K562 (cell line): Measurements from ENCODE around the gene XRCC5. TPM values are rescaled to one million over a fixed set of nuclear protein-coding genes. Genes with fewer than 3 reads are reported as not detected.

Experiments used
- ARID2 ChIP-seq: fragments of 450-650 bp; IDR thresholded peaks from 2 replicates; pipeline ENCODE4 v1.6.1; 2017; ENCODE audit warnings: antibody characterized with exemption, mild to moderate bottlenecking
- CHCHD3 ChIP-seq: fragments of 250-450 bp; sonication (Bioruptor Pico); IDR thresholded peaks from 2 replicates; pipeline ENCODE4 v2.1.2; 2022; ENCODE audit warnings: mild to moderate bottlenecking
- CHD4 ChIP-seq: fragments of 200-600 bp; sonication (generic); IDR thresholded peaks from 3 replicates; pipeline ENCODE4 v1.6.1; 2012; ENCODE audit warnings: low read depth, mild to moderate bottlenecking, mixed read lengths, low read length, inconsistent platforms; ENCODE audit not compliant: insufficient read depth, insufficient replicate concordance, poor library complexity, severe bottlenecking
- ELF1 ChIP-seq: fragments of 200-800 bp; sonication (Bioruptor generic); IDR thresholded peaks from 2 replicates; pipeline ENCODE4 v1.6.1; 2016; ENCODE audit warnings: missing genetic modification characterization, missing compliant biosample characterization
- GATAD2B ChIP-seq: fragments of 450-650 bp; IDR thresholded peaks from 2 replicates; pipeline ENCODE4 v1.6.1; 2017; ENCODE audit warnings: mild to moderate bottlenecking, borderline replicate concordance
- JUNB ChIP-seq: fragments of 450-650 bp; formaldehyde crosslinking; conservative IDR thresholded peaks from 2 replicates; pipeline ENCODE4 v1.4.0; 2020; ENCODE audit warnings: mild to moderate bottlenecking
- MAFF ChIP-seq: IDR thresholded peaks from 2 replicates; pipeline ENCODE4 v1.6.1; 2012; ENCODE audit warnings: low read length, improper control_type of control experiment
- MCM5 ChIP-seq: fragments of 450-650 bp; IDR thresholded peaks from 2 replicates; pipeline ENCODE4 v1.6.1; 2016; ENCODE audit warnings: low read depth
- PHF21A ChIP-seq: fragments of 450-650 bp; IDR thresholded peaks from 2 replicates; pipeline ENCODE4 v1.6.1; 2017; ENCODE audit warnings: low read depth, borderline replicate concordance
- RBFOX2 ChIP-seq: fragments of 200-400 bp; formaldehyde crosslinking; IDR thresholded peaks from 2 replicates; pipeline ENCODE4 v1.6.1; 2017; ENCODE audit warnings: low read depth, mild to moderate bottlenecking, low read length, moderate library complexity
- ZC3H11A ChIP-seq: IDR thresholded peaks from 2 replicates; pipeline ENCODE4 v1.6.1; 2012; ENCODE audit warnings: low read depth, low read length, improper control_type of control experiment
- ZFX ChIP-seq: sonication (generic); formaldehyde crosslinking; IDR thresholded peaks from 2 replicates; pipeline ENCODE4 v1.8.0; 2022; ENCODE audit warnings: mild to moderate bottlenecking, missing genetic modification reagents, moderate library complexity
- ZNF12 ChIP-seq: sonication (generic); formaldehyde crosslinking; IDR thresholded peaks from 2 replicates; pipeline ENCODE4 v1.4.0; 2020; ENCODE audit warnings: mild to moderate bottlenecking, missing genetic modification reagents
- ZNF668 ChIP-seq: fragments of 250-450 bp; sonication (Bioruptor Pico); IDR thresholded peaks from 2 replicates; pipeline ENCODE4 v1.8.0; 2022; ENCODE audit warnings: mild to moderate bottlenecking, inconsistent platforms
- polyA plus RNA-seq, 8 experiments: library from polyadenylated mRNA; depleted of rRNA in 4 of 8; stranded (reverse) in 5 of 8; unstranded in 3 of 8; fragments of >200 nt; fragmentation: Nextera tagmentation in 2 of 8; fragmentation: Illumina TruSeq in 1 of 8; extraction: Ambion mirVana in 2 of 8; extraction: Trizol in 1 of 8; gene quantifications; 2 replicates each; pipeline versions ENCODE4 v1.2.1 to v1.2.3, GENCODE V29; 2011 to 2014; ENCODE audit warnings: inconsistent platforms in 1 of 8, missing spikeins in 1 of 8
- total RNA-seq, 7 experiments: library from RNA; depleted of rRNA in 6 of 7; stranded (reverse); fragments of >200 nt in 6 of 7; fragmentation: Illumina TruSeq in 2 of 7; extraction: Trizol in 2 of 7; gene quantifications; 2 replicates each; pipeline versions ENCODE4 v1.2.1 to v1.2.3, GENCODE V29; 2011 to 2021; ENCODE audit warnings: low replicate concordance in 1 of 7
- TF ChIP-seq, protein P1 (sequence below): fragments of 200-600 bp; sonication (generic); IDR thresholded peaks from one replicate; pipeline ENCODE4 v1.6.1; 2012; ENCODE audit warnings: mild to moderate bottlenecking, low read depth, low read length, inconsistent platforms
- TF ChIP-seq, protein P2 (sequence below): fragments of 450-650 bp; IDR thresholded peaks from 2 replicates; pipeline ENCODE4 v1.6.1; 2016; ENCODE audit warnings: low read depth, mild to moderate bottlenecking, moderate library complexity
- TF ChIP-seq, protein P3 (sequence below): IDR thresholded peaks from 2 replicates; pipeline ENCODE4 v1.6.1; 2011; ENCODE audit not compliant: insufficient read length; ENCODE audit errors: extremely low read depth

Gene XRCC5
- total and polyA plus RNA-seq, 9 of the 15 experiments (the other 6 are each of a cell fraction or from before 2014, with no cell fraction given), result 168 to 551 (median 297) TPM

DNA sequence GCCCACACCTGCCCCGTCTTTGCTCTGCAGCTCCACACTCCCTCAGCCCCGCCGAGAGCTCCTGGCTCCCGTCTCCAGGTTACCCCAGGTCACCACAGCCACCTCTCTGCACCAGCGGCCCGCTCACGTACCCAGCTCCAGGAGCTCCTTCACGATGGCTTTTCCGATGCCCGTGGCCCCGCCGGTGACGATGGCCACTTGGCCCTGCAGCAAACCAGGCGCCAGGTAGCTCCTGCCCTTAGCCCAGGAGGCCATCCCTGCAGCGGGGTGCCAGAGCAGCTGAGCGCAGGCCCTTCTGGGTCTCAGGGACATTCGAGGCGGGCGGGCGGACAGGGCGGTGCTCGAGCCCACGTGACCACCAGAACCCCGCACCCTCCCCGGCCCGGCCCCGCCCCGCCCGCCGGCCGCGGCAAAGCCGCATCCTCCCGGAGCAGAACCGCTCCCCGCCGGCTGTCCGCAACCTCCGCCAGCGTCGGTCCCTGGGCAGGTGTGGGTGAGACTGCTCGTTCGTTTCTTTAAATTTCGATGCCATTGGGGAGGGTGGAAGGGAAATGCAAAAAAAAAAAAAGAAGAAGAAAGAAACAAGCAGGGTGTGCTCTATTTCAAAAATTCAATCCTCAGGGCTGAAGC is 27.5 kb upstream of the XRCC5 start, which contains the start of the genes PECR and TMEM169 (continued):
- TF ChIP-seq, protein P1, sequence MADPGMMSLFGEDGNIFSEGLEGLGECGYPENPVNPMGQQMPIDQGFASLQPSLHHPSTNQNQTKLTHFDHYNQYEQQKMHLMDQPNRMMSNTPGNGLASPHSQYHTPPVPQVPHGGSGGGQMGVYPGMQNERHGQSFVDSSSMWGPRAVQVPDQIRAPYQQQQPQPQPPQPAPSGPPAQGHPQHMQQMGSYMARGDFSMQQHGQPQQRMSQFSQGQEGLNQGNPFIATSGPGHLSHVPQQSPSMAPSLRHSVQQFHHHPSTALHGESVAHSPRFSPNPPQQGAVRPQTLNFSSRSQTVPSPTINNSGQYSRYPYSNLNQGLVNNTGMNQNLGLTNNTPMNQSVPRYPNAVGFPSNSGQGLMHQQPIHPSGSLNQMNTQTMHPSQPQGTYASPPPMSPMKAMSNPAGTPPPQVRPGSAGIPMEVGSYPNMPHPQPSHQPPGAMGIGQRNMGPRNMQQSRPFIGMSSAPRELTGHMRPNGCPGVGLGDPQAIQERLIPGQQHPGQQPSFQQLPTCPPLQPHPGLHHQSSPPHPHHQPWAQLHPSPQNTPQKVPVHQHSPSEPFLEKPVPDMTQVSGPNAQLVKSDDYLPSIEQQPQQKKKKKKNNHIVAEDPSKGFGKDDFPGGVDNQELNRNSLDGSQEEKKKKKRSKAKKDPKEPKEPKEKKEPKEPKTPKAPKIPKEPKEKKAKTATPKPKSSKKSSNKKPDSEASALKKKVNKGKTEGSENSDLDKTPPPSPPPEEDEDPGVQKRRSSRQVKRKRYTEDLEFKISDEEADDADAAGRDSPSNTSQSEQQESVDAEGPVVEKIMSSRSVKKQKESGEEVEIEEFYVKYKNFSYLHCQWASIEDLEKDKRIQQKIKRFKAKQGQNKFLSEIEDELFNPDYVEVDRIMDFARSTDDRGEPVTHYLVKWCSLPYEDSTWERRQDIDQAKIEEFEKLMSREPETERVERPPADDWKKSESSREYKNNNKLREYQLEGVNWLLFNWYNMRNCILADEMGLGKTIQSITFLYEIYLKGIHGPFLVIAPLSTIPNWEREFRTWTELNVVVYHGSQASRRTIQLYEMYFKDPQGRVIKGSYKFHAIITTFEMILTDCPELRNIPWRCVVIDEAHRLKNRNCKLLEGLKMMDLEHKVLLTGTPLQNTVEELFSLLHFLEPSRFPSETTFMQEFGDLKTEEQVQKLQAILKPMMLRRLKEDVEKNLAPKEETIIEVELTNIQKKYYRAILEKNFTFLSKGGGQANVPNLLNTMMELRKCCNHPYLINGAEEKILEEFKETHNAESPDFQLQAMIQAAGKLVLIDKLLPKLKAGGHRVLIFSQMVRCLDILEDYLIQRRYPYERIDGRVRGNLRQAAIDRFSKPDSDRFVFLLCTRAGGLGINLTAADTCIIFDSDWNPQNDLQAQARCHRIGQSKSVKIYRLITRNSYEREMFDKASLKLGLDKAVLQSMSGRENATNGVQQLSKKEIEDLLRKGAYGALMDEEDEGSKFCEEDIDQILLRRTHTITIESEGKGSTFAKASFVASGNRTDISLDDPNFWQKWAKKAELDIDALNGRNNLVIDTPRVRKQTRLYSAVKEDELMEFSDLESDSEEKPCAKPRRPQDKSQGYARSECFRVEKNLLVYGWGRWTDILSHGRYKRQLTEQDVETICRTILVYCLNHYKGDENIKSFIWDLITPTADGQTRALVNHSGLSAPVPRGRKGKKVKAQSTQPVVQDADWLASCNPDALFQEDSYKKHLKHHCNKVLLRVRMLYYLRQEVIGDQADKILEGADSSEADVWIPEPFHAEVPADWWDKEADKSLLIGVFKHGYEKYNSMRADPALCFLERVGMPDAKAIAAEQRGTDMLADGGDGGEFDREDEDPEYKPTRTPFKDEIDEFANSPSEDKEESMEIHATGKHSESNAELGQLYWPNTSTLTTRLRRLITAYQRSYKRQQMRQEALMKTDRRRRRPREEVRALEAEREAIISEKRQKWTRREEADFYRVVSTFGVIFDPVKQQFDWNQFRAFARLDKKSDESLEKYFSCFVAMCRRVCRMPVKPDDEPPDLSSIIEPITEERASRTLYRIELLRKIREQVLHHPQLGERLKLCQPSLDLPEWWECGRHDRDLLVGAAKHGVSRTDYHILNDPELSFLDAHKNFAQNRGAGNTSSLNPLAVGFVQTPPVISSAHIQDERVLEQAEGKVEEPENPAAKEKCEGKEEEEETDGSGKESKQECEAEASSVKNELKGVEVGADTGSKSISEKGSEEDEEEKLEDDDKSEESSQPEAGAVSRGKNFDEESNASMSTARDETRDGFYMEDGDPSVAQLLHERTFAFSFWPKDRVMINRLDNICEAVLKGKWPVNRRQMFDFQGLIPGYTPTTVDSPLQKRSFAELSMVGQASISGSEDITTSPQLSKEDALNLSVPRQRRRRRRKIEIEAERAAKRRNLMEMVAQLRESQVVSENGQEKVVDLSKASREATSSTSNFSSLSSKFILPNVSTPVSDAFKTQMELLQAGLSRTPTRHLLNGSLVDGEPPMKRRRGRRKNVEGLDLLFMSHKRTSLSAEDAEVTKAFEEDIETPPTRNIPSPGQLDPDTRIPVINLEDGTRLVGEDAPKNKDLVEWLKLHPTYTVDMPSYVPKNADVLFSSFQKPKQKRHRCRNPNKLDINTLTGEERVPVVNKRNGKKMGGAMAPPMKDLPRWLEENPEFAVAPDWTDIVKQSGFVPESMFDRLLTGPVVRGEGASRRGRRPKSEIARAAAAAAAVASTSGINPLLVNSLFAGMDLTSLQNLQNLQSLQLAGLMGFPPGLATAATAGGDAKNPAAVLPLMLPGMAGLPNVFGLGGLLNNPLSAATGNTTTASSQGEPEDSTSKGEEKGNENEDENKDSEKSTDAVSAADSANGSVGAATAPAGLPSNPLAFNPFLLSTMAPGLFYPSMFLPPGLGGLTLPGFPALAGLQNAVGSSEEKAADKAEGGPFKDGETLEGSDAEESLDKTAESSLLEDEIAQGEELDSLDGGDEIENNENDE, result no peak
- TF ChIP-seq RBFOX2 (peak; percentile 83), JUNB (CRISPR knock-in tag) (no peak), ZNF12 (CRISPR knock-in tag) (0 out of 2 replicates have a peak, but pooled peaks have one; percentile 44), MAFF (no peak), ARID2 (no peak), ZC3H11A (no peak), GATAD2B (no peak), ELF1 (tag) (no peak), ZFX (peak; percentile 77), CHD4 (no peak), CHCHD3 (CRISPR knock-in tag) (no peak), PHF21A (no peak), ZNF668 (CRISPR knock-in tag) (no peak), MCM5 (no peak)
- TF ChIP-seq, protein P2, sequence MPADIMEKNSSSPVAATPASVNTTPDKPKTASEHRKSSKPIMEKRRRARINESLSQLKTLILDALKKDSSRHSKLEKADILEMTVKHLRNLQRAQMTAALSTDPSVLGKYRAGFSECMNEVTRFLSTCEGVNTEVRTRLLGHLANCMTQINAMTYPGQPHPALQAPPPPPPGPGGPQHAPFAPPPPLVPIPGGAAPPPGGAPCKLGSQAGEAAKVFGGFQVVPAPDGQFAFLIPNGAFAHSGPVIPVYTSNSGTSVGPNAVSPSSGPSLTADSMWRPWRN, result no peak
- TF ChIP-seq, protein P3, sequence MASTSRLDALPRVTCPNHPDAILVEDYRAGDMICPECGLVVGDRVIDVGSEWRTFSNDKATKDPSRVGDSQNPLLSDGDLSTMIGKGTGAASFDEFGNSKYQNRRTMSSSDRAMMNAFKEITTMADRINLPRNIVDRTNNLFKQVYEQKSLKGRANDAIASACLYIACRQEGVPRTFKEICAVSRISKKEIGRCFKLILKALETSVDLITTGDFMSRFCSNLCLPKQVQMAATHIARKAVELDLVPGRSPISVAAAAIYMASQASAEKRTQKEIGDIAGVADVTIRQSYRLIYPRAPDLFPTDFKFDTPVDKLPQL, result no peak
